H1 (cell line): ENCODE results near the gene MVK. TPM values are rescaled to one million over a fixed set of nuclear protein-coding genes. Genes with fewer than 3 reads are reported as not detected.

Source experiments
- CTCF ChIA-PET: fragments of 300-600 bp; sonication (Branson Sonifier 250); formaldehyde crosslinking; loops from one replicate; lab custom pipeline; 2021; ENCODE audit not compliant: partially characterized antibody; lab: Charles Lee
- POLR2A ChIA-PET: fragments of 300-600 bp; sonication (Branson Sonifier 250); formaldehyde crosslinking; loops from one replicate; lab custom pipeline; 2021; ENCODE audit warnings: inconsistent platforms; ENCODE audit not compliant: partially characterized antibody; lab: Charles Lee
- DNase-seq, 2 experiments: peaks; one replicate each; pipeline versions ENCODE4 v3.0.0 to v3.0.0-alpha.2; 2010 to 2022; ENCODE audit warnings: low spot score in 2 of 2, low read depth in 1 of 2, mixed read lengths in 1 of 2
- FAIRE-seq: peaks from 2 replicates; lab custom pipeline; 2011; peaks lifted over from hg19 to GRCh38; lab: Jason Lieb, UNC
- H2AFZ ChIP-seq: 2 replicates; pipeline ENCODE4 v1.8.1; 2012; ENCODE audit warnings: low read length, inconsistent platforms
- H2AK5ac ChIP-seq: 2 replicates; pipeline ENCODE4 v1.6.1; 2013; ENCODE audit warnings: low read depth, low read length
- H2BK120ac ChIP-seq: replicated peaks from 2 replicates; pipeline ENCODE3; 2013; ENCODE audit warnings: low read depth, low read length, inconsistent platforms
- H2BK12ac ChIP-seq: 2 replicates; pipeline ENCODE4 v1.6.1; 2013; ENCODE audit warnings: low read depth, low read length
- H2BK15ac ChIP-seq: 2 replicates; pipeline ENCODE4 v1.6.1; 2013; ENCODE audit warnings: low read length
- H2BK20ac ChIP-seq: 2 replicates; pipeline ENCODE4 v1.6.1; 2013; ENCODE audit warnings: low read length
- H2BK5ac ChIP-seq: 2 replicates; pipeline ENCODE4 v1.6.1; 2013; ENCODE audit warnings: low read depth, low read length
- H3K14ac ChIP-seq: 2 replicates; pipeline ENCODE4 v1.6.1; 2013; ENCODE audit warnings: inconsistent platforms; ENCODE audit not compliant: insufficient read length
- H3K18ac ChIP-seq: 2 replicates; pipeline ENCODE4 v1.6.1; 2013; ENCODE audit warnings: low read length; ENCODE audit errors: extremely low read depth
- H3K23ac ChIP-seq: 2 replicates; pipeline ENCODE4 v1.6.1; 2013; ENCODE audit warnings: inconsistent platforms; ENCODE audit not compliant: insufficient read length
- H3K23me2 ChIP-seq: 2 replicates; pipeline ENCODE4 v1.6.1; 2013; ENCODE audit warnings: low read depth, low read length
- H3K27ac ChIP-seq: 2 replicates; pipeline ENCODE4 v1.6.1; 2011; ENCODE audit warnings: low read depth, low read length, inconsistent platforms
- H3K27me3 ChIP-seq, 4 experiments: replicated peaks in 1 of 4; 1 replicate in 1 of 4; 2 replicates in 3 of 4; pipeline versions ENCODE4 v1.6.1 to v1.8.1; 2011 to 2013; ENCODE audit warnings: low read length in 3 of 4, mild to moderate bottlenecking in 3 of 4, inconsistent platforms in 2 of 4, mixed read lengths in 2 of 4, moderate library complexity in 1 of 4; ENCODE audit not compliant: control insufficient read depth in 3 of 4, insufficient read depth in 3 of 4; ENCODE audit errors: extremely low read depth in 1 of 4
- H3K36me3 ChIP-seq, 4 experiments: 2 replicates each; pipeline versions ENCODE4 v1.6.1 to v1.8.1; 2011 to 2013; ENCODE audit warnings: mild to moderate bottlenecking in 4 of 4, low read length in 3 of 4, moderate library complexity in 2 of 4, control low read depth in 1 of 4, inconsistent platforms in 1 of 4; ENCODE audit not compliant: insufficient read depth in 4 of 4, control insufficient read depth in 2 of 4
- H3K4ac ChIP-seq: replicated peaks from 2 replicates; pipeline ENCODE3; 2013; ENCODE audit warnings: low read length, low read depth, mixed read lengths, inconsistent platforms; ENCODE audit not compliant: insufficient read length
- H3K4me1 ChIP-seq, 4 experiments: replicated peaks in 1 of 4; 1 replicate in 1 of 4; 2 replicates in 3 of 4; pipeline versions ENCODE4 v1.6.1 to v1.8.1; 2011 to 2013; ENCODE audit warnings: low read length in 3 of 4, inconsistent platforms in 2 of 4, mixed read lengths in 1 of 4; ENCODE audit not compliant: insufficient read depth in 4 of 4, control insufficient read depth in 3 of 4
- H3K4me2 ChIP-seq, 2 experiments: 2 replicates each; pipeline versions ENCODE4 v1.6.1 to v1.8.1; 2011 to 2013; ENCODE audit warnings: low read depth in 2 of 2, low read length in 2 of 2, control low read depth in 1 of 2, inconsistent platforms in 1 of 2, mild to moderate bottlenecking in 1 of 2; ENCODE audit not compliant: insufficient read depth in 1 of 2
- H3K4me3 ChIP-seq, 4 experiments: fragments of 200-600, 300-600 bp in 1 of 4; sonication (generic), shearing (Covaris generic), sonication (Bioruptor Twin) in 1 of 4; 2 replicates each; pipeline versions ENCODE4 v1.5.1 to v1.8.1; 2011 to 2016; ENCODE audit warnings: low read length in 4 of 4, low read depth in 3 of 4, control low read depth in 2 of 4, inconsistent platforms in 2 of 4, mild to moderate bottlenecking in 2 of 4, mixed read lengths in 1 of 4, moderate library complexity in 1 of 4; ENCODE audit not compliant: insufficient read depth in 2 of 4; ENCODE audit errors: extremely low read depth in 1 of 4
- H3K56ac ChIP-seq: replicated peaks from 2 replicates; pipeline ENCODE3; 2013; ENCODE audit warnings: low read depth, mild to moderate bottlenecking, mixed read lengths, low read length, inconsistent platforms; ENCODE audit not compliant: insufficient read length
- H3K79me1 ChIP-seq: 2 replicates; pipeline ENCODE4 v1.6.1; 2013; ENCODE audit warnings: low read depth, low read length, control low read depth
- H3K79me2 ChIP-seq, 2 experiments: 2 replicates each; pipeline versions ENCODE4 v1.6.1 to v1.8.1; 2012 to 2013; ENCODE audit warnings: low read length in 2 of 2, mild to moderate bottlenecking in 2 of 2, inconsistent platforms in 1 of 2; ENCODE audit not compliant: insufficient read depth in 2 of 2, control insufficient read depth in 1 of 2
- H3K9ac ChIP-seq, 4 experiments: replicated peaks in 1 of 4; 1 replicate in 1 of 4; 2 replicates in 3 of 4; pipeline versions ENCODE4 v1.6.1 to v1.8.1; 2011 to 2013; ENCODE audit warnings: low read depth in 3 of 4, low read length in 3 of 4, control low read depth in 2 of 4, mild to moderate bottlenecking in 2 of 4, moderate library complexity in 2 of 4, inconsistent platforms in 1 of 4; ENCODE audit errors: extremely low read depth in 1 of 4
- H3K9me3 ChIP-seq, 2 experiments: 2 replicates each; pipeline versions ENCODE4 v1.6.1 to v1.8.1; 2012 to 2013; ENCODE audit warnings: mild to moderate bottlenecking in 2 of 2, moderate library complexity in 2 of 2, control low read depth in 1 of 2, inconsistent platforms in 1 of 2, low read depth in 1 of 2, low read length in 1 of 2, mixed read lengths in 1 of 2; ENCODE audit not compliant: insufficient read depth in 2 of 2
- H4K20me1 ChIP-seq, 2 experiments: replicated peaks in 1 of 2; 2 replicates each; pipeline versions ENCODE3 to v1.8.1; 2011 to 2013; ENCODE audit warnings: inconsistent platforms in 2 of 2, low read length in 2 of 2, mild to moderate bottlenecking in 1 of 2; ENCODE audit not compliant: insufficient read depth in 2 of 2, control insufficient read depth in 1 of 2
- H4K5ac ChIP-seq: 2 replicates; pipeline ENCODE4 v1.6.1; 2013; ENCODE audit warnings: low read length, low read depth, mixed read lengths, inconsistent platforms; ENCODE audit not compliant: insufficient read length
- H4K8ac ChIP-seq: 2 replicates; pipeline ENCODE4 v1.8.0; 2013; ENCODE audit warnings: mild to moderate bottlenecking, moderate library complexity, low read length, inconsistent platforms; ENCODE audit not compliant: insufficient read depth; ENCODE audit errors: extremely low read depth
- H4K91ac ChIP-seq: replicated peaks from 2 replicates; pipeline ENCODE3; 2013; ENCODE audit warnings: low read length, mixed read lengths, inconsistent platforms; ENCODE audit not compliant: insufficient read length
- CHD1 ChIP-seq: IDR thresholded peaks from 2 replicates; pipeline ENCODE4 v1.6.1; 2012; ENCODE audit warnings: low read depth, low read length, improper control_type of control experiment
- EGR1 ChIP-seq: IDR thresholded peaks from 2 replicates; pipeline ENCODE4 v1.6.1; 2011; ENCODE audit warnings: low read depth, low read length, borderline replicate concordance
- HDAC2 ChIP-seq, 2 experiments: fragments of 300-600 bp in 1 of 2; sonication (generic) in 1 of 2; IDR thresholded peaks; 2 replicates each; pipeline ENCODE4 v1.6.1; 2011 to 2012; ENCODE audit warnings: low read depth in 2 of 2, low read length in 2 of 2, mild to moderate bottlenecking in 2 of 2, moderate library complexity in 2 of 2, borderline replicate concordance in 1 of 2, inconsistent platforms in 1 of 2
- JUND ChIP-seq: IDR thresholded peaks from 2 replicates; pipeline ENCODE4 v1.6.1; 2011; ENCODE audit warnings: mild to moderate bottlenecking, improper control_type of control experiment, low read length
- KDM1A ChIP-seq: fragments of 200-600, 300-600 bp; sonication (generic); IDR thresholded peaks from 2 replicates; pipeline ENCODE4 v1.7.1; 2016; ENCODE audit warnings: mild to moderate bottlenecking, low read length, borderline replicate concordance
- MAFK ChIP-seq: IDR thresholded peaks from 2 replicates; pipeline ENCODE4 v1.6.1; 2012; ENCODE audit warnings: low read depth, mild to moderate bottlenecking, improper control_type of control experiment, low read length
- NANOG ChIP-seq: IDR thresholded peaks from 2 replicates; pipeline ENCODE4 v1.6.1; 2011; ENCODE audit warnings: low read length, low read depth, mild to moderate bottlenecking, inconsistent platforms; ENCODE audit not compliant: insufficient read depth, poor library complexity, severe bottlenecking
- POLR2AphosphoS5 ChIP-seq: IDR thresholded peaks from 2 replicates; pipeline ENCODE4 v1.6.1; 2011; ENCODE audit warnings: low read depth, low read length
- RXRA ChIP-seq: IDR thresholded peaks from 2 replicates; pipeline ENCODE4 v1.6.1; 2011; ENCODE audit warnings: low read depth, mild to moderate bottlenecking, low read length, moderate library complexity; ENCODE audit not compliant: insufficient read depth
- SIN3A ChIP-seq, 2 experiments: IDR thresholded peaks in 1 of 2; conservative IDR thresholded peaks in 1 of 2; 2 replicates each; pipeline ENCODE4 v1.6.1; 2011 to 2012; ENCODE audit warnings: low read length in 2 of 2, improper control_type of control experiment in 1 of 2, low read depth in 1 of 2, mild to moderate bottlenecking in 1 of 2
- SIRT6 ChIP-seq: IDR thresholded peaks from one replicate; pipeline ENCODE4 v1.7.1; 2012; ENCODE audit warnings: low read length, inconsistent platforms
- SP2 ChIP-seq: IDR thresholded peaks from 2 replicates; pipeline ENCODE4 v1.6.1; 2012; ENCODE audit warnings: mild to moderate bottlenecking, low read length, inconsistent platforms
- TBP ChIP-seq: IDR thresholded peaks from 2 replicates; pipeline ENCODE4 v1.6.1; 2011; ENCODE audit warnings: low read depth, low read length, improper control_type of control experiment
- TEAD4 ChIP-seq: IDR thresholded peaks from 2 replicates; pipeline ENCODE4 v1.6.1; 2012; ENCODE audit warnings: low read depth, low read length, inconsistent platforms, mixed read lengths
- WGBS, 2 experiments: shearing (Covaris generic) in 1 of 2; methylation state at CpG; one replicate each; pipeline versions ENCODE4 v1.1.6 to v1.1.7; 2013 to 2015; ENCODE audit warnings: low lambda C conversion rate in 2 of 2, mixed read lengths in 2 of 2, inconsistent platforms in 1 of 2, low coverage in 1 of 2, missing lambda C conversion rate in 1 of 2; ENCODE audit not compliant: insufficient replicate concordance in 2 of 2, insufficient coverage in 1 of 2, insufficient read length in 1 of 2; ENCODE audit errors: extremely low coverage in 1 of 2, missing lambda C conversion rate in 1 of 2; 5-methylcytosine and 5-hydroxymethylcytosine counted together
- polyA plus RNA-seq, 7 experiments: library from polyadenylated mRNA; depleted of rRNA in 3 of 7; stranded (reverse) in 5 of 7; unstranded in 2 of 7; fragments of >200 nt in 5 of 7; fragments of 200-250 nt in 2 of 7; gene quantifications; 1 replicate in 5 of 7; 2 replicates in 1 of 7; 4 replicates in 1 of 7; pipeline versions ENCODE4 v1.2.1 to v1.2.3, GENCODE V29; 2011 to 2013; ENCODE audit warnings: missing spikeins in 2 of 7, mixed read lengths in 2 of 7
- total RNA-seq: library from RNA; stranded (reverse); fragmentation: NEBNext Ultra II Directional; extraction: Animal tissue kit (Norgen Biotek cat#: 25700); gene quantifications from 2 replicates; pipeline ENCODE4 v1.2.1, GENCODE V29; 2021

The MVK gene
- total and polyA plus RNA-seq, 2 of the 8 experiments (the other 6 are each of a cell fraction or from before 2014, with no cell fraction given): 15.7 to 20.9 TPM

GRCh38 chr12:109553906-109554500 lies 19.6 kb upstream of the MVK start:
- H3K23me2 ChIP-seq: no peaks in the 10 kb centered on the region
- no peak overlapping the region for H3K4ac ChIP-seq
- no peaks in the 10 kb centered on the region for H3K79me1 ChIP-seq
- H3K14ac ChIP-seq: no peak overlapping the region
- H3K4me2 ChIP-seq: no peak overlapping the region
- ChIA-PET CTCF (interaction anchor here (1.5 to 4.9 kb wide), 2 partner anchors 15 to 36 kb away, joined by 3 to 25 read pairs; no protein-coding TSS in a partner anchor), POLR2A (interaction anchor here (1.1 to 2.9 kb wide), 4 partner anchors 9 to 22 kb away, joined by 3 to 13 read pairs (median 4); partner anchors contain the start of genes MMAB and MVK)
- H4K91ac ChIP-seq: no peak overlapping the region
- H2BK120ac ChIP-seq: no peak overlapping the region
- no peak overlapping the region for H3K18ac ChIP-seq
- H2BK15ac ChIP-seq: no peak overlapping the region
- no peak overlapping the region for H3K4me3 ChIP-seq
- no peak overlapping the region for H4K8ac ChIP-seq
- H3K36me3 ChIP-seq: no peaks in the 10 kb centered on the region; a peak in 1 of 8 replicates
- H3K27me3 ChIP-seq: no peaks in the 10 kb centered on the region; a peak in 2 of 7 replicates
- H2AFZ ChIP-seq: no peak overlapping the region
- DNase-seq: no peak
- no peaks in the 10 kb centered on the region for H3K9me3 ChIP-seq
- 85% methylated on average over 16 of the region's 16 CpGs; no CpG with 5 or more reads in 1 of the 2 experiments for WGBS, 2 experiments
- H3K27ac ChIP-seq: no peak overlapping the region
- FAIRE-seq: no peak
- H2AK5ac ChIP-seq: no peak overlapping the region
- no peak overlapping the region for H4K5ac ChIP-seq
- H2BK12ac ChIP-seq: no peak overlapping the region
- no peak overlapping the region for H3K23ac ChIP-seq
- H2BK20ac ChIP-seq: no peak overlapping the region
- no peak overlapping the region for H3K56ac ChIP-seq
- H3K4me1 ChIP-seq: peaks cover 0 to 4% (median 0%) of the 10 kb centered on the region in 4 experiments; a peak in 2 of 7 replicates
- H4K20me1 ChIP-seq: peaks cover 0 to 2% of the 10 kb centered on the region in 2 experiments
- H3K79me2 ChIP-seq: no peaks in the 10 kb centered on the region
- no peak overlapping the region for H2BK5ac ChIP-seq
- no peak overlapping the region for H3K9ac ChIP-seq
- TF ChIP-seq RXRA (no peak), CHD1 (no peak), SIN3A (conservative IDR thresholded peaks at IDR 0.05 in 1 of 2, IDR thresholded peaks at IDR 0.05 in 1 of 2; ENCODE audit: low read depth in 1 of 2, low read length in 2 of 2) (no peak), KDM1A (no peak), SIRT6 (no peak), HDAC2 (IDR thresholded peaks at IDR 0.05; ENCODE audit: borderline replicate concordance in 1 of 2, low read depth in 2 of 2, low read length in 2 of 2) (no peak), TBP (no peak), POLR2AphosphoS5 (no peak), MAFK (no peak), SP2 (no peak), NANOG (no peak), JUND (no peak), TEAD4 (no peak), EGR1 (no peak)
